AG04449 (cell line): ENCODE data around the gene CSNK1G2.

Experiments used
- CTCF ChIA-PET: fragments of 350-600 bp; formaldehyde crosslinking; extraction: SDS; loops from one replicate; lab custom pipeline; 2021; ENCODE audit warnings: antibody characterized with exemption; lab: Yijun Ruan, JAX
- POLR2A ChIA-PET: fragments of 400-600, 350-600 bp; formaldehyde crosslinking; extraction: SDS; loops from one replicate; lab custom pipeline; 2020; ENCODE audit warnings: antibody characterized with exemption, inconsistent platforms; lab: Yijun Ruan, JAX
- DNase-seq: peaks from one replicate; pipeline ENCODE4 v3.0.0-alpha.2; 2010; ENCODE audit warnings: low read depth, low spot score
- H3K4me3 ChIP-seq: 2 replicates; pipeline ENCODE4 v1.5.1; 2011; ENCODE audit warnings: low read depth, mild to moderate bottlenecking, control low read depth, low read length
- TF ChIP-seq, protein P1 (sequence below): IDR thresholded peaks from one replicate; pipeline ENCODE4 v1.5.1; 2011; ENCODE audit warnings: mild to moderate bottlenecking, moderate library complexity, low read length, control low read depth, inconsistent platforms; ENCODE audit not compliant: insufficient read depth; ENCODE audit errors: missing control alignments

The CSNK1G2 gene

GRCh38 chr19:2022289-2022688 is 81.3 kb downstream of the CSNK1G2 start:
- DNase-seq = no peak
- ChIA-PET CTCF (interaction anchor here (0.9 to 1.4 kb wide), 2 partner anchors 47 to 48 kb away, joined by 3 to 4 read pairs; no protein-coding TSS in a partner anchor), POLR2A (no interaction called here)
- TF ChIP-seq, protein P1, sequence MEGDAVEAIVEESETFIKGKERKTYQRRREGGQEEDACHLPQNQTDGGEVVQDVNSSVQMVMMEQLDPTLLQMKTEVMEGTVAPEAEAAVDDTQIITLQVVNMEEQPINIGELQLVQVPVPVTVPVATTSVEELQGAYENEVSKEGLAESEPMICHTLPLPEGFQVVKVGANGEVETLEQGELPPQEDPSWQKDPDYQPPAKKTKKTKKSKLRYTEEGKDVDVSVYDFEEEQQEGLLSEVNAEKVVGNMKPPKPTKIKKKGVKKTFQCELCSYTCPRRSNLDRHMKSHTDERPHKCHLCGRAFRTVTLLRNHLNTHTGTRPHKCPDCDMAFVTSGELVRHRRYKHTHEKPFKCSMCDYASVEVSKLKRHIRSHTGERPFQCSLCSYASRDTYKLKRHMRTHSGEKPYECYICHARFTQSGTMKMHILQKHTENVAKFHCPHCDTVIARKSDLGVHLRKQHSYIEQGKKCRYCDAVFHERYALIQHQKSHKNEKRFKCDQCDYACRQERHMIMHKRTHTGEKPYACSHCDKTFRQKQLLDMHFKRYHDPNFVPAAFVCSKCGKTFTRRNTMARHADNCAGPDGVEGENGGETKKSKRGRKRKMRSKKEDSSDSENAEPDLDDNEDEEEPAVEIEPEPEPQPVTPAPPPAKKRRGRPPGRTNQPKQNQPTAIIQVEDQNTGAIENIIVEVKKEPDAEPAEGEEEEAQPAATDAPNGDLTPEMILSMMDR = no peak
- H3K4me3 ChIP-seq = no peak overlapping the region

- no peak for DNase-seq
- TF ChIP-seq, protein P1 = no peak
- ChIA-PET CTCF (interaction anchor here (0.7 to 1.5 kb wide), 4 partner anchors 19 to 43 kb away, joined by 3 to 6 read pairs (median 4); no protein-coding TSS in a partner anchor), POLR2A (no interaction called here)
- H3K4me3 ChIP-seq = no peak overlapping the region
These were observed 85.8 kb downstream of the CSNK1G2 start for GRCh38 chr19:2026770-2027169.

DNA sequence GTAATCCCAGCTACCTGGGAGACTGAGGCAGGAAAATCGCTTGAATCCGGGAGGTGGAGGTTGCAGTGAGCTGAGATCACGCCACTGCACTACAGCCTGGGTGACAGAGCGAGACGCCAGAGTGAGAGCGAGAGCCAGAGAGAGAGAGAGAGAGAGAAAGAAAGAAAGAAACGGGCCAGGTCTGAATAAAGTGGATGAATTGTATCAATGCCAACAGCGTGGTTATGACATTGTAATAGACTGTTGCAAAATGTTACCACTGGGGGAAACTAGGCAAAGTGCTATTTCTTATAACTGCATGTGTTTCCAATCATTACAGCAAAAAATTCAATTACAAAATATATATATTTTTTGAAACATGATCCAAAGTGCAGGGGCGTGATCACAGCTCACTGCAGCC is 86.4 kb downstream of the CSNK1G2 start:
- ChIA-PET POLR2A (no interaction called here), CTCF (interaction anchor here (0.6 to 3.3 kb wide), 5 partner anchors 7 to 42 kb away, joined by 3 to 18 read pairs (median 3); no protein-coding TSS in a partner anchor)
- TF ChIP-seq, protein P1 = no peak
- H3K4me3 ChIP-seq = no peak overlapping the region
- no peak for DNase-seq
